Stomach smooth muscle (tissue), 2 donors: ENCODE measurements around the gene GLP2R.

Experiments
- H3K27ac ChIP-seq: one replicate; pipeline ENCODE4 v1.7.0; 2013; ENCODE audit warnings: mild to moderate bottlenecking, low read length, inconsistent platforms
- H3K27me3 ChIP-seq, 2 donors: one replicate each; pipeline ENCODE4 v1.7.0; 2013; ENCODE audit warnings: low read length in 2 of 2; ENCODE audit not compliant: insufficient read depth in 2 of 2, control insufficient read depth in 1 of 2
- H3K36me3 ChIP-seq, 2 donors: one replicate each; pipeline ENCODE4 v1.7.0; 2013; ENCODE audit warnings: low read length in 2 of 2; ENCODE audit not compliant: control insufficient read depth in 2 of 2, insufficient read depth in 2 of 2
- H3K4me1 ChIP-seq: one replicate; pipeline ENCODE4 v1.7.0; 2013; ENCODE audit warnings: low read length; ENCODE audit not compliant: control insufficient read depth, insufficient read depth
- H3K4me3 ChIP-seq, 2 donors: one replicate each; pipeline ENCODE4 v1.7.0; 2013; ENCODE audit warnings: low read length in 2 of 2
- H3K9ac ChIP-seq, 2 donors: one replicate each; pipeline ENCODE4 v1.7.0; 2013; ENCODE audit warnings: low read length in 2 of 2, mild to moderate bottlenecking in 1 of 2
- H3K9me3 ChIP-seq, 2 donors: one replicate each; pipeline ENCODE4 v1.7.0; 2013; ENCODE audit warnings: low read length in 2 of 2; ENCODE audit not compliant: control insufficient read depth in 2 of 2
- donor health status: healthy.
- donor health status: Pancreatic carcinoma.

The GLP2R gene

DNA sequence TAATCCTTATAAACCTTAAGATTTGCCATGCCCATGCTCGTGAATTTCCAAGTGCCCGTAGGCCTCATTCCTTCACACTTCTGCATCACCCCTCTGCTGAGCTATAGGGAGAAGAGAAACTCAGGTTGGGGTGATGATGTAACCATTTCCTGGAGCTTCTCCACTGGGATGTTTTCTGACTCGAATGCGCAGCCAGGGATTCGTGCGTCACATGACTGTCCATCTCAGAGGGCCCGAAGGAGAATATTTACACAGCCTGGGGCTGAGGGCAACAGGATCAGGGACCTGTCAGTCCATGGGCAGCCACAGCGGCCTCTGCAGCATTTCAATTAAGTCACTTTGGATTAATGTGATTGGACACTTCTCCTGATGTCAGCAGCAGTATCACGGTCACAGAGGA is 12.6 kb upstream of the GLP2R start:
- no peak overlapping the region for H3K9ac ChIP-seq
- H3K27ac ChIP-seq, result no peak overlapping the region
- H3K4me1 ChIP-seq, result no peaks in the 10 kb centered on the region
- no peaks in the 10 kb centered on the region for H3K36me3 ChIP-seq
- no peaks in the 10 kb centered on the region for H3K27me3 ChIP-seq
- H3K4me3 ChIP-seq, result no peak overlapping the region
- H3K9me3 ChIP-seq, result no peaks in the 10 kb centered on the region

DNA sequence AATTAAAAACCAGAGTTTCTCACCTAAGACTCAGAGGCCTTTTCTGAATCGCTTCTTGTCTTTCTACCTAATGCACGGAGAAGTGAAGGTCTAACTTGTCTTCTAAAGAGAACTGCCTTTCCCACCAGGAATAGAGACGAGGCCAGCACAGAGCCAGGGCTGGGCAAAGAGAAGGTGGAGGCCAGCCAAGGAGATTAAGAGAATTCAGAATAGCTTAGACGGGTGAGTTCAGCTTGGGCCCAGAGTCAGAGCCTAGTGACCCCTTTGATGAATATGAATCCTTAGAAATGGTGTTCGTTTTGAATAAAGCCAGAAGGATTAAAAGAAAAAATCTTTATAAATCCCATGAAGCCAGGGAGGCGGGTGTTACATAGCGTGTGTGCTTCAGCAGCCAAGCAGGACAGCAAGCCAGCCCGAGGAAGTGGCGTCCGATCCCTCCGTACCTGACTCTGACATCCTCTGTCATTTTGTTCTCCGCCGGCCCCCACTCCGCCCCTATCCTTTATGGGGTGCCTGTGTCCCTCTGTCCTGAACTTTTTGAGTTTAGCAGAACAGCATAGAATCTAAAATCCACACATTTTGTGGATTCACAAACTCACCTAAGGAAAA is 11.3 kb upstream of the GLP2R start:
- no peaks in the 10 kb centered on the region for H3K36me3 ChIP-seq
- no peaks in the 10 kb centered on the region for H3K4me1 ChIP-seq
- H3K27ac ChIP-seq, result no peak overlapping the region
- H3K4me3 ChIP-seq, result no peak overlapping the region
- no peak overlapping the region for H3K9ac ChIP-seq
- H3K27me3 ChIP-seq, result no peaks in the 10 kb centered on the region
- H3K9me3 ChIP-seq, result no peaks in the 10 kb centered on the region

DNA sequence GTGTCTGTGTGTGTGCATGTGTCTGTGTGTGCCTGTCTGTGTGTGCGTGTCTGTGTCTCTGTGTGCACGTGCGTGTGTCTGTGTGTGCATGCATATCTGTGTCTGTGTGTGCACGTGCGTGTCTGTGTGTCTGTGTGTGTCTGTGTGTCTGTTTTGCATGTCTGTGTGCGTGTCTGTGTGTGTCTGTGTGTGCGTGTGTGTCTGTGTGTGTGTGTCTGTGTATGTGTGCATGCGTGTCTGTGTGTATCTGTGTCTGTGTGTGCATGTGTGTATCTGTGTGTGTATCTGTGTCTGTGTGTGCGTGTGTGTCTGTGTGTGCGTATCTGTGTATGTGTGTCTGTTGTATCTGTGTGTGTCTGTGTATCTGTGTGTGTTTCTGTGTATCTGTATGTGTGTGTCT is 9.3 kb upstream of the GLP2R start:
- H3K27ac ChIP-seq, result no peak overlapping the region
- H3K9ac ChIP-seq, result no peak overlapping the region
- H3K36me3 ChIP-seq, result no peaks in the 10 kb centered on the region
- no peaks in the 10 kb centered on the region for H3K27me3 ChIP-seq
- H3K4me3 ChIP-seq, result no peak overlapping the region
- H3K4me1 ChIP-seq, result no peaks in the 10 kb centered on the region
- no peaks in the 10 kb centered on the region for H3K9me3 ChIP-seq

DNA sequence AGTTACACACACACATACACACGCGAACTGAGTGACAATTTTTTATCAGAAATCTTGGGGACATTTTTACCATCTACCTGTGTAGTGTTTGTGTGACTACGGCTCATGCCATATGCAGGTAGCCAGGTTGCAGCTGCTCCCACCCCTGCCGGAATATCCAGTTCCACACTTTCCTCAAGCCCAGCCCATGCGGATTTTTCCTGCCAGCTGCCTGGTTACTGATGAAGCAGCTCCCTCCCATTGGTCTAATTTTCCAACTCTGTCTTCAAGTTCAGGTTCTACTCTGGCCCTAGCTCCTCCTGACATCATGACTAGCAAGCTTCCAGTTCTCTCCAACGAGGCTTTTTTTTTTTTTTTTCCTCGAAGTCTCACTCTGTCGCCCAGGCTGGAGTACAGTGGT is 8.6 kb upstream of the GLP2R start:
- Histone ChIP-seq H3K27ac (no peak overlapping the region), H3K4me3 (no peak overlapping the region), H3K9ac (no peak overlapping the region), H3K9me3 (no peaks in the 10 kb centered on the region), H3K27me3 (no peaks in the 10 kb centered on the region), H3K4me1 (no peaks in the 10 kb centered on the region), H3K36me3 (no peaks in the 10 kb centered on the region)

DNA sequence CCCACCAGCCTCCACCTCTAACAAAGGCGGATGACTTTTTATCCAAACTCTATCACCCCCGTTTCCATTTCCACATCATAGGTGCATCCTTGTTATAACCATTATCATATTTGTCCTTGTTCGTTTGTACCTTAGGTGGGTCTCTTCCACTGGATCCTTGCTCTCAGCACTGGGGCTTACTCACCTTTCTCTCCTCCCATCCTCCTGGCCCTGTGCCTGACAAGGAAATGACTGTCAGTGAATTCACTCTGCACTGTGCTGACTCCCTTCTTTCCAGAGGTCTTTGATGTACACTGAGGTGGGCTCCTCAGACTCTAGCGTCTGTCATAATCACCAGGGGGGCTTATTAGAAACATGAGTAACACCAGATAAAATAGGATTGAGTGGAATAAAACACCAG is 7.0 kb upstream of the GLP2R start:
- Histone ChIP-seq H3K9ac (no peak overlapping the region), H3K9me3 (no peaks in the 10 kb centered on the region), H3K4me3 (no peak overlapping the region), H3K27ac (no peak overlapping the region), H3K27me3 (no peaks in the 10 kb centered on the region), H3K4me1 (no peaks in the 10 kb centered on the region), H3K36me3 (no peaks in the 10 kb centered on the region)

DNA sequence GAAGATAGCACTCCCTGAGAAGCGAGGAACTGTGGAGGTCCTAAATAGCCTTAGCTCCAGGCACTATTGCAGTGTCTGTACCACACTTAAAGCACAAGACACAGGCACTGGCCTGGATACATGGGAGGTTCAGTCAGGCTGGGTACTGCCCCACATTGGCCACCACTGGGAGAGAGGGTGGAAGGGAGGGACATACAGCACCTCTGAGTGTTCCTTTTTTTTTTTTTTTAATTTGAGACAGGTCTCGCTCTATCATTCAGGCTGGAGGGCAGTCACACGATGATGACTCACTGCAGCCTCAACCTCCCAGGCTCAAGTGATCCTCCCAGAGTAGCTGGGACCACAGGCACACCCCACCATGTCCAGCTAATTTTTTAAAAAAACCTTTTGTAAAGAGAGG is 5.3 kb upstream of the GLP2R start:
- Histone ChIP-seq H3K9ac (no peak overlapping the region), H3K27me3 (no peaks in the 10 kb centered on the region), H3K27ac (no peak overlapping the region), H3K9me3 (no peaks in the 10 kb centered on the region), H3K36me3 (no peaks in the 10 kb centered on the region), H3K4me1 (peaks cover 3% of the 10 kb centered on the region), H3K4me3 (no peak overlapping the region)

DNA sequence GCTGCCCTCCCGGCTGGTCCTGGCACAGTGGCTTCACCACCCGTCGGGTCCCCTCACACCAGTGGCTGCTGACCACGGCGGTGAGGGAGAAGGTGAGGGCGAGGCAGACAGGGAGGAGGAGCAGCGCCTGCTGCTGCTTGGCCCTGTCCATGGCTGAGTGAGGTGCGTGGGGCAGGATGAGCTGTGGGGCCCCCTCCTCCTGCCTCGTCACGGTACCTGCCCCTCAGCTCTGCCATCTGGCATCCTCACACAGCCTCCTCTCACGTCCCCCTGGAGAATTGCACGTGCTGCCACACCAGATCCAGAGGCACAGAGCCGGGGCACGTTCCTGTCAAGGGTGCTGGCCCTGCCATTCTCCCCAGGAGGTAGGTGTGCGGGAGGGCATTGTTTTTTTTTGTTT is 3.8 kb upstream of the GLP2R start, which contains the start of gene GSG1L2:
GSG1L2 (minus strand) TSS at position 159 of the 400 bp plus-strand sequence; CDS start at position 151, 8 bp downstream.
- Histone ChIP-seq H3K9ac (no peak within 1 kb of the TSS), H3K27ac (no peak within 1 kb of the TSS), H3K4me3 (no peak within 1 kb of the TSS)

DNA sequence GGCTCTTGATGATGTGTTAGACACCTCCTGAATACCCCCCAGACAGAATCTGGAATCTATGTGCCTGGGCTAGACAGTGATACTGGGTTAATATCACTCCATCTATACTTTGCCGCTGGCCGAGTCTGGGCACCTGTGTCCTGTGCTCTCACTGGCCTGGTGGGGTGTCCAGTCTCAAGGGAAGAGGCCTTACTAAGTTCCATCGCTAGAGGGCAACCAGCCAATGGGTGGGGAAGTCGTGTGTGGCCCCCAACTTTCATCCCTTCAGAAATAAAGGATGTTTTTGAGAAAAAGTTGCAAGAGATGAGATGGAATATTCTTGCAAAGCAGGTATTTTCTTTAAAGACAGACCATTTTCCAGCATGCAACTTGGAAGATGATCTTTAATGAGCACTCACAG is 1.6 kb upstream of the GLP2R start:
- Histone ChIP-seq H3K4me1 (peaks cover 21% of the 10 kb centered on the region), H3K9me3 (no peaks in the 10 kb centered on the region), H3K9ac (no peak overlapping the region), H3K27me3 (no peaks in the 10 kb centered on the region), H3K4me3 (no peak overlapping the region), H3K27ac (no peak overlapping the region), H3K36me3 (no peaks in the 10 kb centered on the region)

More for the DNA sequence above, 3.8 kb upstream of the GLP2R start, which contains the start of gene GSG1L2:
- Histone ChIP-seq H3K36me3 (no peaks in the 10 kb centered on the region), H3K4me1 (peaks cover 4% of the 10 kb centered on the region), H3K9me3 (no peaks in the 10 kb centered on the region), H3K27me3 (no peaks in the 10 kb centered on the region)

DNA sequence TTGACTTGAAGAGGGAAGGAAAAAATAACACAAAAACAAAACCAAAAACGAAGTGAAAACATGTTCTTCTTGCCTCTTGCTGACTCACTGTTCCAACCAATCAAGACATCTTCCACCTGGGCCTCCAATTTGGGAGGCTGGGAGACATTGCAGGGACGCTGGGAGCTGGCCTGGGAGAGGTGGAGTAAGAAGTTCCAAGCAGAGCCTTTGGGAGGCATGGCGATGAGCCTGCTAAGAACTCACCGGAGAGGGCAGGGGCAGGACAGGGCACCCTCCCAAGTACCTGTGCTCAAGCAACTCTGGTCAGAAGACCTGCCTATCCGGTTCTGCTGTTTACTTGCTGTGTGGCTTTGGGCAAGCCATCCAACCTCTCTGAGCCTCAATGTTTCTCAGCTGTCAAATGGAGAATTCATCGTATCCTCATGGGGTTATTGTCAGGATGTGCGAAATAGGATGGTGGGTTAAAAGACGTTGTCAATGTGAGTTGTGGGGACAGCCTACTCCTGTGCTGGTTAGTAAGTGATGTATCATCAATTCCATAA is 856 bp upstream of the GLP2R start:
- peaks cover 21% of the 10 kb centered on the region for H3K4me1 ChIP-seq
- H3K9ac ChIP-seq, result no peak overlapping the region
- no peaks in the 10 kb centered on the region for H3K27me3 ChIP-seq
- no peak overlapping the region for H3K4me3 ChIP-seq
- H3K36me3 ChIP-seq, result no peaks in the 10 kb centered on the region
- H3K27ac ChIP-seq, result no peak overlapping the region
- no peaks in the 10 kb centered on the region for H3K9me3 ChIP-seq

DNA sequence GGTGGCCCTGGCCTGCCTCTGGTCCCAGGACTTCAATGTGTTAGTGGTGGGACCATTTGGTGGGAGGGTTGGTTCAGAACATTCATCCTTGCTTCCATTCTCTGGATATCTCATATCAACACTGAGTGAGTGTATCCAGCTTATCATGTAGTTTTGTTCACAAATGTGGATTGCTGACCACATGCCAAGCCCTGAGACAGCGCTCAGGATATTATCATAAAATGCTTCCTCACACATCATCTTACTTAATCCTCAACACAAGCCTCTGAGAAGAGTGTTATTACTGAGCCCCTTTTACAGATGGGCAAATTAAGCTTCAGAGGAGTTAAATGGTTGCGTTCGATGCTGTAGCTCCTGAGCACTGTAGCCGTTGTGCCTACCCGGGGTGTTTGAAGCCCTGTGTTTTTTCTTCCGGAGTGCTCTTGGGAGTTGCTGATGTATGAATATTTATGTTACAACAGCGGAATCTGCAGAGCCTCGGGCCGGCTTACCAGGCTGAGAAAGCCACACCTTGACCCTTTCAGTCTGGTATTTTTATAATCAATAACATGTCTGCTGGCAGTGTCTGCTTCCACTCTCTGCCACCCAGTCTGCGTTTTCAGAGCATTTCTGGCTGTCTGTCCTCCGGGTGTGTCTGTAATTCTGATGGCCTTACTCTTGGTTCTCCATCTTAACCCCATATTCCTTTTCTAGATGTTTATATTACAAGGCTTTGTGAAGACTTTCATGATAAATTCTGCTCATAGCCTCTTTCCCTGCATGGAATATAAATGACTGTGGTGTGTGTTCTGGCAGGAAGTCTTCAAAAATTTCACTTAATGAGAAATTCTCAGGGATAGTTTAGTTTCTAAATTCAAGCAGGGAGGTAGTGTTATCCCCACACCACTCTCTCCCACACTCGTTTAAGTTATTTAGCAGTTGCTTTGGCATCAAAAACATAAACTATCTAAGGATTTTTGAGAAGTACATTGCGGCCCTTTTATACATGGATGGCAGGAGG is 2.9 kb downstream of the GLP2R start:
- Histone ChIP-seq H3K4me3 (peak overlapping the region; percentile 3 to 47), H3K27ac (peak overlapping the region; percentile 13), H3K36me3 (no peaks in the 10 kb centered on the region), H3K9ac (peak overlapping the region in 1 of 2 donors; percentile 1), H3K4me1 (peaks cover 21% of the 10 kb centered on the region), H3K9me3 (no peaks in the 10 kb centered on the region), H3K27me3 (no peaks in the 10 kb centered on the region)
